Esophagus squamous epithelium (tissue), 4 donors: ENCODE measurements around the gene C8B.

ENCODE experiments used
- CTCF ChIP-seq, 6 experiments: fragments of 450-650 bp in 4 of 6; fragments of 200-600 bp in 2 of 6; sonication (generic) in 2 of 6; IDR thresholded peaks; one replicate each; pipeline ENCODE4 v1.5.1; 2016 to 2019; ENCODE audit warnings: antibody characterized with exemption in 6 of 6, mild to moderate bottlenecking in 4 of 6, moderate library complexity in 4 of 6
- POLR2A ChIP-seq, 4 donors: fragments of 450-650 bp; IDR thresholded peaks; one replicate each; pipeline ENCODE4 v1.6.1; 2017; ENCODE audit warnings: antibody characterized with exemption in 4 of 4, mild to moderate bottlenecking in 4 of 4, moderate library complexity in 3 of 4

- no peak for TF ChIP-seq POLR2A (IDR thresholded peaks at IDR 0.05)
- no peak for TF ChIP-seq CTCF (IDR thresholded peaks at IDR 0.05)
Observed at GRCh38 chr1:57013522-57013921, 47.7 kb upstream of the C8B start.
